ENCODE results near the gene HLF.

Gene HLF

GRCh38 chr17:55275894-55276804 lies 11.4 kb downstream of the HLF start:
- DNase-seq, result no peak

GRCh38 chr17:55278173-55278961 lies 13.6 kb downstream of the HLF start:
- DNase-seq, result no peak

GRCh38 chr17:55279203-55279602 lies 14.4 kb downstream of the HLF start:
- DNase-seq, result no peak

- no peak for DNase-seq
Measured at GRCh38 chr17:55279788-55280187, 15.0 kb downstream of the HLF start.

- DNase-seq, result no peak
Measured at GRCh38 chr17:55280212-55280611, 15.5 kb downstream of the HLF start.

GRCh38 chr17:55281649-55282378 lies 17.1 kb downstream of the HLF start:
- no peak for DNase-seq

GRCh38 chr17:55282379-55282702 lies 17.6 kb downstream of the HLF start:
- DNase-seq, result no peak

- no peak for DNase-seq
Measured at GRCh38 chr17:55282741-55283140, 18.0 kb downstream of the HLF start.

GRCh38 chr17:55283256-55283965 lies 18.7 kb downstream of the HLF start:
- no peak for DNase-seq

GRCh38 chr17:55284001-55284884 lies 19.5 kb downstream of the HLF start:
- DNase-seq, result no peak

GRCh38 chr17:55284944-55285339 lies 20.2 kb downstream of the HLF start:
- DNase-seq, result no peak

GRCh38 chr17:55285340-55286301 lies 20.9 kb downstream of the HLF start:
- DNase-seq, result no peak

- DNase-seq, result no peak
Measured at GRCh38 chr17:55286681-55287589, 22.2 kb downstream of the HLF start.

- DNase-seq, result no peak
Measured at GRCh38 chr17:55288356-55289105, 23.8 kb downstream of the HLF start.

- no peak for DNase-seq
Measured at GRCh38 chr17:55289106-55289446, 24.3 kb downstream of the HLF start.

- DNase-seq, result no peak
Measured at GRCh38 chr17:55289978-55290377, 25.2 kb downstream of the HLF start.

- DNase-seq, result no peak
Measured at GRCh38 chr17:55290492-55291113, 25.8 kb downstream of the HLF start.

- no peak for DNase-seq
Measured at GRCh38 chr17:55291114-55291507, 26.4 kb downstream of the HLF start.

Data from NK-92 treated with Interleukin-12 subunit alpha and Interleukin-12 subunit beta, amount 100 ng/mL, for 24 hours (cell line).